Endometrium (tissue), 2 donors: ENCODE results near the gene UBE2I.
"Not testable (repeated sequence)": the region's sequence is repeated elsewhere in the genome, so short reads cannot be mapped to it uniquely, and the experiment has no call there.

Source experiments
- FAIRE-seq: peaks from 2 replicates; lab custom pipeline; 2012; peaks lifted over from hg19 to GRCh38; lab: Jason Lieb, UNC
- donor health status: control.
- donor health status: control.

Gene UBE2I

DNA sequence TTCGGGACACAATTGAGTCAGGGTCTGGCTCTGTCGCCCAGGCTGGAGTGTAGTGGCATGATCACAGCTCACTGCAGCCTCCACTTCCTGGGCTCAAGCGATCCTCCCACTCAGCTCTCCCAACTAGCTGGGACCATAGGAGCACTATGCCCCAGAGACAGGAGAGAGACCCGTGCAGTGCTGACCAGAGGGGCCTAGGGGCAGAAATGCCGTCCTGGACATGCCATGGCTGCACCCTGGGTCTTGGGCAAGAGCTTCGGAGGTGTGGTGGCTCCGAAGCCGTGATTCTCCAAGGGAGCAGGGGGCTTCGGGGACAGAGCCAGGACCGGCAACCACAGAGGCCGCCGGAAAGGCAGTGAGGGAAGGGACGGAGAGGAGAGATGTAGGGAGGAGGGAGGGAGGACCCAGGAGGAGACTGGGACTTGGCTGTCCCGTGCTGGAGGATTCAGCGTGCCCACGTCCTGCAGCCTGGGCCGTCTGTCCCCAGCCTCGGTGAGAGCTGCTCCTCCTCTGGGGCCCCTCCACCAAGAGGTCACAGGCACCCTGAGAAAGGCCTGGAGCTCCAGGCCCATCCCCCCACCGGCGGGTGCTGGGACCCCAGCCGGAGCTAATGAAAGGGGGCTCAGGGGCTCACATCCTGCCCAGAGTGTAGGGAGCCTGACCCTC is 31.7 kb upstream of the UBE2I start:
- FAIRE-seq, result no peak

DNA sequence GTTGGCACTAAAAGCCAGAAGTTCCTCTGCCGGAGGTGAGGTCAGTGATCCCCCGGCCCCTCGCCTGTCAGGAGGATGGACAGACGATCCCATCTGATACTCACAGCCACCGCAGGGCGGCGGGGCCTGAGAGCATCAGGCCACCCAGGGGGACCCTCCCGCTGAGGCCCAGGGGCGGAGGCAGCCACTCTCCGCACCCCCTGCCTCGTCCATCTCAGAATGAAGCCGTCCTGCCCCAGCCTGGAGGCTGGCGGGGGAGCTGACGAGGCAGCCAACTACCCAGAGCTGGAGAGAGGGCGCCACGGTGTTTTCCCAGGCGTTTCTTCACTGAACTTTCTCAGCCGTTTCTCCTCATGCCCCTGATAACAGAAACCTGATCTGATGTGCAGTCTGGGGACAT is 31.0 kb upstream of the UBE2I start:
- FAIRE-seq, result no peak

DNA sequence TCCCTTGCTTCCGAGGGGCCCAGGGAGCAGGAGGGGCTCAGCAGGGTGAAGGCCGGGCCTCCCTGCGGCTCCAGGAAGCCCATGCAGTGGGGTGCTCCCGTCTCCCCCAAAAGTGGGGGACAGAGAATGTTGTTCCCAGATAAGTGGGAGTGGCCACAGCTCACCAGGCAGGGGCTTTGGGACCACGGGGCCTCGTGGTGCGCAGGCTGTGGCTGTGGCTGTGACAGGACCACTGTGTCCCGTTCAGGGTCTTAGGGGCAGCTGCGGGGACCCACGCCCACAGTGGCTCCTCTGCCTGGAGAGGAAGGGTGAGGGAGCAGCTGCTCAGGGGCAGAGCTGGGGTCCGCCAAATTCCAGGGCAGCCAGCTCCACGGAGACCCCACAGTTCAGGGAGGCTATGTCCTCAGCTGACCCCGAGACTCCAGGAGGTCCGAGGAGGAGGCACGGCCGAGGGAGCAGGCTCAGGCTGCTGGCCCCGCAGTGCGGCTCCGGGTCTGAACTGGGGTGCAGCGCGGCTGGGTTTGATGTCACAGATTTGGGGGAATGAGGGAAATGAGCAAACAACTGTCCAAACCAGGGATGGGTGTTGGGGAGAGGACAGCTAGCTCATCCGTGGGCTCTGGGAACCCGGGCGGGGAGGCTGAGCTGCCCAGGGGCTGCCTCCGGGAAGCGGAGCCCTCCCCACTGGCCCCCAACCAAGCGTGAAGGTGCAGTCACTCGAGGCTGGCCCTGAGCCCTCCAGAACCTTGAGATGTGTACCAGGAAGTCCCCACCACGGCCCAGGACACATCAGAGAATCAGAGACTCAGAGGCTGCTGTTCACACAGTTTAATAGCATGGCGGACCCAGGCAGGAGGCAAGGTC is 30.1 kb upstream of the UBE2I start:
- FAIRE-seq, result no peak

DNA sequence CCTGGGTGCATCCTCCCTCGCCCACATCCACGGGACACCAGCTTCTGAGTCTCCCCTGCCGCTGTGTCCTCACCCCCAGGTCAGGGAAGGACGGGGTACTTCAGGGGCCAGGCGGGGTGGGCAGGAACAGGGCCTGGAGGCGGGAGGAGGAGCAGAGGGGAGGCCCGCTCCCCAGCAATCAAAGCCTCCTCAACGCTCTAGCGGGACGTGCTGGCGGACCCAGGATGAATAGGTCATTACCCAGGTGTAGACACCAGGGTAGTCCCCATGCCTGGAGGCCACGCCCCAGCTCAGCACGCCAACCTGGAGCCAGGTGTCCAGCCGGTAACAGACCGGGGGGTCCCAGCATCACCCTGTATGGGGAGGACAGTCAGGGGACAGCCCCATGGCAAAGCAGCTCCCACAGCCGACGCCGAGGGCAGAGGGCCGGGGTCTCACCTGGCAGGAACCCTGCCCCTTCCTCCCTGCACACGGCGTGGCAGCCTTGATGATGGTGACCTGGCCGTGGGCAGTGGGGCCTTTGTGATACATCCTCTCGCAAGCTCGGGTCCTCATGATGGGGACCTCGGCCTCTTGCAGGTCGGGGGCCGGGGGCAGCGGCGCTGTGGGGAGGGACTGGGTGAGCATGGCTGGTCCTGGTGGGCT is 29.4 kb upstream of the UBE2I start:
- no peak for FAIRE-seq

DNA sequence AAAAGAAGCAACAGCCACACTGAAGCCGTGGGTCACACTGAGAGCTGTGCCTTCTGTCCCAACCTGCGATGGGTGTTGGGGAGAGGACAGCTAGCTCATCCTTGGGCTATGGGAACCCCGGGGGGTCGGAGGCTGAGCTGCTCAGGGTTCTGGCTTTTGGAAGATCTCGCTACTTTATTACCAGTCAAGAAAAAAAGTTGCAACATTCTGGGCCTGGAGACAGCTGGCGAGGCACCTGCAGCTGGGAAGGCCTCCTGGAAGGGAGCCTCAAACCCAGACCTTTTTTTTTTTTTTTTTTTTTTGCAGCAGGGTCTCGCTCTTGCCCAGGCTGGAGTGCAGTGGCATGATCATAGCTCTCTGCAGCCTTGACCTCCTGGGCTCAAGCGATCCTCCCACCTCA is 28.7 kb upstream of the UBE2I start:
- no peak for FAIRE-seq

DNA sequence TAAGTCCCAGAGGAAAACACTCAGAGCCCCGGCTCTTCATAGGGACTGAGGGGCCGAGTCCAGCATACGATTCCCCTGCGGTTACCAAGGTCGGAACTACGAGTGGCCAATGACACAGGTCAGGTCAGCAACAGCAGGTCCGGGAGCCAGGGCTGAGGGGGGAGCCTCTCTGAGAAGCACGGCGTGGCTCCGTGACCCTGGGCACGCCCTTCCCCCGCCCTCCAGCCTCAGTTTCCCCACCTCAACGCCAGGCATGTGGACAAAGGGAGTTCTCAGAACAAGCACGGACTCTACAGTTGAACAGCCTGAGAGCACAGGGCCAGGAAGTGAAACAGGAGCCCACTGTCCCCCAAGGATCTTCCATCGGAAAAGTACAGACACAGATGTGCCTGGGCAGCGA is 27.9 kb upstream of the UBE2I start:
- FAIRE-seq, result no peak

DNA sequence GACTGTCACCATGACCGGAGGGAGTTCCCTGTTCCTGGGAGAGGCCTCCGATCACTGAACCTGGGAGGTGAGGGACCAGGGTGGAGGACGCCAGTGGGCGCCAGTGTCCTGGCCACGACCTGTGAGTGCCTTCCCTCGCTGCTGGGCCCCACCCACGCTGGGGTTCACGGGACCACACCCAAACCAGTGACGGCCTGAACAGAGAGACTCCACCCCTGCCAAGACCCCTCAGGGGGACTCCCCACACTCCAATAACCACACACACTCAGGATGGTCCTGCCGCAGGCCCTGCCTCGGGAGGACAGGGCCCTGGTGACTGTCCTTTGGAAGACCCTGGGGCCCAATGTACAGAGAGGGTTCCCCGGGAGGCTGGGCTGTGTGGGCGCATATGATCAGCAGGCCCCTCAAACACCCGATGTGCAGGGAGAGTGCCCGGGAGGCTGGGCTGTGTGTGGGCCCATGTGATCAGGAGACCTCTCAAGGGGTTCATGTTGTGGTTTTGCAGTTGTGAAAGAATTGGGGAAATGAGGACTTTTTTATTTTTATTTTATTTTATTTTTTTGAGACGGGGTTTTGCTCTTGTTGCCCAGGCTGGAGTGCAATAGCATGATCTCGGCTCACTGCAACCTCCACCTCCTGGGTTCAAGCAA is 27.0 kb upstream of the UBE2I start:
- FAIRE-seq, result no peak

DNA sequence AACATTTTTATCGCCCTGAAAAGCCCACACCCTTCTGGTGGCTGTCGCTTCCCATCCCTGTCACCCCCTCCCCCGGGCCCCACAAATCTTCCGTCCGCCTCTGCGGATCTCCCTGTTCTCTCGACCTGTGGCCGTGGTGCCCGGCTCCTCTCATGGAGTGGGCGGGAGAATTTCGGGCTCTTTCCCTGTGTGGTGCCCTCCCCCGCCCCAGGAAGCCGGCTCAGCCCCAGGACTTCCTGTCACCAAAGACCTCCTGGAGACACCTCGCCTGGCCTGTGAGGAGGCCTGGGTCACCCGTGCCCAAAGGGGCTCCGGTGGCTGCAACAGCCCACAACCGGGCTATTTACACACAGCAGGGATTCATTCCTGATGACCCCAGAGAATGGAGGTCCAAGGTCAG is 26.1 kb upstream of the UBE2I start:
- no peak for FAIRE-seq

DNA sequence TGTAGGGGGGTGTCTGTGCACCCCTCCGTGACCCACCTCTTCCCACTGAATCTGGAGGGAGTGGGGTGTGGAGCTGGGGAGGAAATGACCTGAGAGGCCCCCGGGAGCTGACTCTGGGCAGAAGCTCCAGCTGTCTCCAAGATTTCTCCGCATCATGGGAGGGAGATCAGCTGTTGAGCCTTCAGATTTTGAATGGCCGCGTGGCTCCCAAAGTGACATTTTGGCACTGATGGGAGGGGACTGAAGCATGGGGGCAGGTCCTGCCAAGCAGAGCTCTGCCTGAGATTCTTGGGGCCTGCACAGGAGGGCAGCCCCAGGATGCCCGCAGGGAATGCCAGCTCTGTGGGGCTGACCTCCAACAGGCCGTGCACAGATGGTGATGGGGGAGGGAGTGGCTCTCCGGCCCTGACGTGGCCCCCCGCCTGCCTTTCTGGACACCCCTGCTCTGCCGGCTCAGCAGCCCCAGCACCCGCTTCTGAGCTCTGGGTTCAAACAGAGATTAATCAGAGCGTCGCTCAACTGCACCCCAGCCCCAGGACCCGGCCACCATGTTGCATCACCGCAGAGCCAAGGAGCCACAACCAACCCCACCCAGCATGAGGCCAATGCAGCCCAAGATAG is 25.3 kb upstream of the UBE2I start:
- FAIRE-seq, result no peak

DNA sequence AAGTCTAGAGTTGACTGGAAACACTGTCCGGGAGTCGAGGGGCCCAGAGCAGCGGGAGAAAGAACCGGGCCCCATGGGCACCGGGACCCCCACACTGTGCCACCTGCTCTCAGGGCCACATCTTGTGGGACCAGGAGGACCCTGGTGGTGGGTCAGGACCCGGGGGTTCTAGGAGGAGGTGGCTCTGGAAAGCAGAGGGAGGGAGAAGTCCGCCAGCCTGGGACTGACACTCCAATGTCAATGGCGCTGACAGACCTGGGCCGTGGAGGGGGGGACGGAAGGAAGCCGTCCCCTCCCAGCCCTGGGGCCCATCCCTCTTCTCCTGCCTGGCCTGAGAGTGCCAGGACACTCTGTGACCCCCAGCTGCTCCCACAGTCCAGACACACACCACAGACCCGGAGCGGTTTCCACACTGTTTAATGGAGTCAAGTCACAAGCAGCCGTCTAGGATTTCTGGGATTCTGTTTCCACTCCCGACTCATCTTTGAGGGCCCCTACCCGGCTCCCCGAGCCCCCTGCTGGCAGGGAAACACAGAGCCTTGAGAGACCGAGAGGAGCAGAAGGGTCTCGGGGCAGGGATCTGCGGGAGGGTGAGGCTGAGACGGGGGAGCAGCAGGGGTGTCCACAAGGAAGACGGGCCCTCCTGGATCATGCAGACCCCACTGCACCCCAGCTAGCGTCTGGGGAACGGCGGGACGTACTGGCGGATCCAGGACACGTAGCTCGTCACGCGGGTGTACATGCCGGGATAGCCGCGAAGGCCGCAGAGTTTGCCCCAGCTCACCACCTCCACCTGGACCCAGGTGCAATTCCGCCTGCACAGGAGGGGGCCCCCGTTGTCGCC is 23.5 kb upstream of the UBE2I start:
- FAIRE-seq, result no peak

DNA sequence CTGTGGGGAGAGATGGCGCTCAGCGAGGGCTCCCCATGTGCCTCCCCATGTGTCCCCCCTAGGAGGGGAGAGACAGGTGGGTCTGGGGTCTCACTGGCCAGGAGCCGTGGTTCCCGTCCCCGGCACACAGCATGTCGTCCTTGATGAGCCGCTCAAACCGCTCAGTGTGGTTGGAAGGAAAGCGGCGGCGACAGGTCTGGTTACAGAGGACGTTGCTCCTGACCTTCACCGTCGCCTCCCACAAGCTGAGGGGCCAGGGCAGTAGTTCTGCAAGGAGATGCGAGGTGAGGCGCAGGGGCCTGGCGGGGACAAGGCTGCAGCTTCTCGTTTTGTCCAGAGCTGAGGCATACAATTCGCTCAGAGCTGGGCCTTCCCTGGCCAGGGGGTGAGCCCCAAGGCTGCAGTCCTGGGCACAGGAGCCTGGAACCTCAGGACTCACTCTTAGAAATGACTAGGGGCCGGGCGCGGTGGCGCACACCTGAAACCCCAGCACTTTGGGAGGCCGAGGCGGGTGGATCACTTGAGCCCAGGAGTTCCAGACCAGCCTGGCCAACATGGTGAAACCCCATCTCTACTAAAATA is 22.8 kb upstream of the UBE2I start:
- no peak for FAIRE-seq

DNA sequence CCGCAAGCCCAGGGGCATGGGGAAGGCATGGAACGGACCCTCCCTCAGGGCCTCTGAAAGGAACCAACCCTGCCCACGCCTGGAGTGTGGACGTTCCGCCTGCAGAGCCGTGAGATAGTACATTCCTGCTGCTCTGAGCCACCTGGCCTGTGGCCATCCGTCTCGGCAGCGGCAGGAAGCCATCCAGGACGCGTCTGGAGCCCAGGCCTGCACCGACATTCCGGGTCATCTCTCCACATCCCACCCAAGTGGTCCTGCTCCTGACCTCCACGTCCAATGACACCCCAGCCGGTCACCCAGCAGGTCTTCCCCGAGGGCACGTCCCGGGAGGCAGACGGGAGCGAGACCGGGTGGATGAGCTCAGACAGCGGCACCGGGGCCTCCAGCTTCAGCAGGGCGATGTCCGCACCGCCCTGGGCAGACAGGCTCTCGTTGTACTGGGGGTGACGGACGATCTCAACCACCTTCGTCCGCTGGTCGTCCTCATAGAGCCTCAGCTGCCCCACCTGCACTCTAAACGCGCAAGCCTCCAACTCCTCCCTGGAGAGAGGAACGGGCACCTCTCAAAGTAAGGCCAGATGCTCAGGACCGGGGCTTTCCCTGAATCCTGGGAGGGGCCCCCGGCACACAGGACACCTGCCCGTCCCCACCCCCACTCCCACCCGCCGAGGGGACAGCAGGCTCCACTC is 21.3 kb upstream of the UBE2I start:
- no peak for FAIRE-seq

DNA sequence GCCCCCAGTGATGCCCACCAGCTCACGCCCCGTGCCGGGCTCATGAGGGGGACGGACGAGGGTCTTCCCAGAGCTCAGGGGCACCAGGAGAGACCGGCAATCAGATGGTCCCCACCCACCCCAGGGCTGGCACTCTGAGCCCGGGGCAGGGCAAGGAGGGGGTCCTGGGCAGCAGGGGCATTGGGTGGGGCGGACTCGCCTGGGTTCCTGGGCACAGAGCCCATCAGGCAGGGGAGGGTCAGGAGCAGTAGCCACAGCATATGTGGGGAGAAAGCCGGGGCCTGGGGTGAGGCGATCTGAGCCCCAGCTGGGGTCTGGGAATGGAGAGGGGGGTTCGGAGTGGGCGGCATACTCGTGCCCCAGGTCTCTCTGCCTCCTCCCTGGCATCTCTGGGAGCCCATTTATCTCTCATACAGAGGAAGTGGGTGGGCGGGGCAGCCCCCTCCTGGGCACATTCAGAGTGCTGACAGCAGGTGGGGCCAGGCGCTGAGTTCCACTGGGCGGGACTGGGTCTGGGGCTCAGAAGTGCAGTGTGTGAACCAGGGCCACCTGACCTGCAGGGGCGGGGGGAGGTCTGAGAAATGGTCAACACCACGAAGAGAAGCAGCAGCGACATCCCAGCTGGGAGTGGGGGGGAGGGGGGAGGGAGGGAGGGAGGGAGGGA is 20.5 kb upstream of the UBE2I start:
- FAIRE-seq, result no peak

DNA sequence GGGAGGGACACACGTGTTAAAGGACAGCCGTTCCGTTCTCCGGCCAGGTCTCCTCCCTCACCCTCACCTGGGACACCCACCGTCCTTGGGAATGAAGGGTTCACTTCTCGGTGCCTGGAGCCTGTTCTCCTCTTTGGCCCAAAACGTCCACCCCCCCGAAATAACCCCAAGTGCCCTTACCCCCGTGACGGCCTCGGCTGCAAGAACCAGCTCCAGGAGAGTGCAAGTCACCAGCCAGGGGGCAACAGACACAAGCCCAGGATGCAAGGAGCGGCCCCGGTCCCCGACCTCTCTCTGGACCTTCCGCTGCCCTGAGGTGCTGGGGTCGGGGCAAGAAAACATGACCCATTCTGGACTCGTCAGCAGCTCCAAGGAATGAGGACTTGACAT is 20.0 kb upstream of the UBE2I start:
- no peak for FAIRE-seq

DNA sequence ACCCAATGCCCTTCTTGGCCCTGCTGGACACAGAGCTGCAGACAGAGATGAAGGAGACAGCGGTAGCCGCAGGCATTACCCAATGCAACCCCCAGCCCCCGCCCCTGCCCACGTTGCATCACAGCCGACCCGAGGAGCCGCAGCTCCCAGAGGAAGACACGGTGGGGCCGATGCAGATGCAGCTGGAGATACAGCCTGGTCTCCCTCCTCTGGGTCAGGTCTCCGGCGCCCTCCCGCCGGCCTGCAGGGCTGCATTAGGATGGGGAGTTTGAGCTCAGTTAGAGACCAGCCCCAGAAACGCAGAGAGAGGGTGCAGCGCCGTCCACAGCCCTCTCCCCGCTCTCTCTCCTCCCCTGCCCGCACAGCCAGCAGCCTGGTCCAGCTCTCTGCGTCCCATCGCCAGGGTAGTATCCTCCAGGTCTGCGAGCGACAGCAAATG is 19.4 kb upstream of the UBE2I start:
- no peak for FAIRE-seq

DNA sequence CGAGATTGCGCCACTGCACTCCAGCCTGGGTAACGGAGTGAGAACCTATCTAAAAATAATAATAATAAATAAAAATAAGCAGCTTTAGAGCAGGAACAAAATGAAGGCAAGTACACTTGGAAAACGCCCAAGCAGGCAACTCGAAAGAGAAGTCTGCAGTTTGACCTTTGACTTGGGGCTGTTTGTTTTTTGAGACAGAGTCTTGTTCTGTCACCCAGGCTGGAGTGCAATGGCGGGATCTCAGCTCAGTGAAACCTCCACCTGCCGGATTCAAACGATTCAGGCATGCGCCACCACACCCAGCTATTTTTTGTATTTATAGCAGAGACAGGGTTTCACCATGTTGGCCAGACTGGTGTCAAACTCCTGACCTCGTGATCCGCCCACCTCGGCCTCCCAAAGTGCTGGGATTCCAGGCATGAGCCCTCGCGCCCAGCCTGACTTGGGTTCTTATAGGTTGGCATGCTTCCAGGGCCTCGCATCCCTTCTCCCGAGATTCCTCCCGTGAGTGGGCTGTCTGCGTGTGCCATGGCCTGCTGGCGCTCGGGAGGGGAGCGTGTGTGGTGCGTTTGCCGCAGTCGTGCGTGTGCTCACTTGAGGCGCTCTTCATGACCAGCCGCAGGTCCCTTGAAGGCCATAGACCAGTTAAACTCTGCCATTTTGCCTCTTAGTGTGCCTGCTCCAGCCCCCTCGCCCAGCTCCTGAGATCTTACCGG is 18.4 kb upstream of the UBE2I start:
- FAIRE-seq, result no peak

DNA sequence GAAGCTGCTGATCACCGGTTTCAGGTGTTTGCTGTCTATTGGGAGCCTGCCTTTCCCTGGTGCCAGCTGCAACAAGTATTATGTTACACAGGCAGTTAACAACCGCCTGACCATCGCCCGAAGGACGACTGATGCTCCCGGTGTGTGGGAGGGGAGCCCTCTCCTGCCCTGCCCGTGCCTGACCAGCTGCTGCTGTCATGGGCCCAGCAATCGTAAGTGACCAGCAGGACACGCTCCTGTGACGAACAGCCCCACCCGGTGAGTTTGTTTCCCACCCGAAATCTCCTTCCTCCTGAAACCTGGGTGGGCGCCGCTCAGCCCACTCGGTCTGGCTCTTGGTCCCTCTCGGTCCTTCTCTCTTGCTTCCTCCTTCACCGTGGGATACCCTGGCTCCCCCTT is 17.9 kb upstream of the UBE2I start:
- FAIRE-seq, result no peak

DNA sequence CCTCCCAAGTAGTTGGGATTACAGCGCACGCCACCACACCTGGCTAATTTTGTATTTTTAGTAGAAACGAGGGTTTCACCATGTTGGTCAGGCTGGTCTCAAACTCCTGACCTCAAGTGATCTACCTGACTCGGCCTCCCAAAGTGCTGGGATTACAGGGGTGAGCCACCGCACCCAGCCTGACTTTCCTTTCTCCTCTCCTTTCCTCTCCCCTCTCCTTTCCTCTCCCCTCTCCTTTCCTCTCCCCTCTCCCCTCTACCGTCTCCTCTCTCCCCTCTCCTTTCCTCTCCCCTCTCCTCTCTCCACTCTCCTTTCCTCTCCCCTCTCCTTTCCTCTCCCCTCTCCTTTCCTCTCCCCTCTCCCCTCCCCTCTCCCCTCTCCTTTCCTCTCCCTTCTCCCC is 17.2 kb upstream of the UBE2I start:
- not testable (repeated sequence) for FAIRE-seq

DNA sequence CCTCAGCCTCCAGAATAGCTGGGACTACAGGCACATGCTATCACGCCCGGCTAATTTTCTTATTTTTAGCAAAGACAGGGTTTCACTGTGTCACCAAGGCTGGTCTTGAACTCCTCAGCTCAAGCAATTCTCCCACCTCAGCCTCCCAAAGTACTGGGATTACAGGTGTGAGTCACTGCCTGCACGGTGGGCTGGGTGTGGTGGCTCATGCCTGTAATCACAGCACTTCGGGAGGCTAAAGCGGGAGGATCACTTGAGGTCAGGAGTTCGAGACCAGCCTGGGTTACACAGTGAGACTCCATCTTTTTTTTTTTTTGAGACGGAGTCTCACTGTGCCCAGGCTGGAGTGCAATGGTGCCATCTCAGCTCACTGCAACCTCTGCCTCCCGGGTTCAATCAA is 16.6 kb upstream of the UBE2I start:
- FAIRE-seq, result not testable (repeated sequence)
